A172 (cell line): ENCODE data around the gene TGFB2. TPM values are rescaled to one million over a fixed set of nuclear protein-coding genes. Genes with fewer than 3 reads are reported as not detected.

Source experiments
- DNase-seq: peaks from one replicate; pipeline ENCODE4 v3.0.0-alpha.2; 2015; ENCODE audit warnings: low spot score
- total RNA-seq: library from RNA; depleted of rRNA; stranded (reverse); fragments of >200 nt; shearing (Covaris generic); gene quantifications from 2 replicates; pipeline ENCODE4 v1.2.3, GENCODE V29; 2014

Gene TGFB2
- total RNA-seq, 1 experiment from 2014 or later, result 65.5 TPM

- DNase-seq, result peak; percentile 81
Measured at GRCh38 chr1:218384581-218384993, 39.5 kb downstream of the TGFB2 start.

GRCh38 chr1:218388591-218388990, 43.5 kb downstream of the TGFB2 start:
- DNase-seq, result no peak

- DNase-seq, result peak; percentile 52
Measured at GRCh38 chr1:218390618-218391017, 45.5 kb downstream of the TGFB2 start.

- no peak for DNase-seq
Measured at GRCh38 chr1:218392780-218393179, 47.6 kb downstream of the TGFB2 start.

- DNase-seq, result no peak
Measured at GRCh38 chr1:218394416-218394815, 49.3 kb downstream of the TGFB2 start.

- DNase-seq, result no peak
Measured at GRCh38 chr1:218394989-218395388, 49.9 kb downstream of the TGFB2 start.

- no peak for DNase-seq
Measured at GRCh38 chr1:218395916-218396315, 50.8 kb downstream of the TGFB2 start.

GRCh38 chr1:218397752-218398339, 52.7 kb downstream of the TGFB2 start:
- DNase-seq, result peak; percentile 37

GRCh38 chr1:218400624-218401023, 55.5 kb downstream of the TGFB2 start:
- no peak for DNase-seq

GRCh38 chr1:218401441-218401997, 56.4 kb downstream of the TGFB2 start:
- no peak for DNase-seq

GRCh38 chr1:218401998-218402785, 57.1 kb downstream of the TGFB2 start:
- no peak for DNase-seq

GRCh38 chr1:218402786-218403120, 57.6 kb downstream of the TGFB2 start:
- no peak for DNase-seq

GRCh38 chr1:218403300-218403699, 58.2 kb downstream of the TGFB2 start:
- no peak for DNase-seq

GRCh38 chr1:218407630-218408029, 62.5 kb downstream of the TGFB2 start:
- no peak for DNase-seq

- DNase-seq, result no peak
Measured at GRCh38 chr1:218408135-218408534, 63.0 kb downstream of the TGFB2 start.

- no peak for DNase-seq
Measured at GRCh38 chr1:218408942-218409341, 63.8 kb downstream of the TGFB2 start.

- DNase-seq, result peak; percentile 70
Measured at GRCh38 chr1:218409946-218410510, 64.9 kb downstream of the TGFB2 start.

GRCh38 chr1:218411101-218411500, 66.0 kb downstream of the TGFB2 start:
- no peak for DNase-seq

GRCh38 chr1:218412171-218412570, 67.0 kb downstream of the TGFB2 start:
- no peak for DNase-seq

- no peak for DNase-seq
Measured at GRCh38 chr1:218413179-218413578, 68.0 kb downstream of the TGFB2 start.

- no peak for DNase-seq
Measured at GRCh38 chr1:218414060-218414728, 69.1 kb downstream of the TGFB2 start.

- no peak for DNase-seq
Measured at GRCh38 chr1:218415726-218416125, 70.6 kb downstream of the TGFB2 start.
